HepG2 (cell line): Measurements from ENCODE around the gene ADAMTS2. TPM values are rescaled to one million over a fixed set of nuclear protein-coding genes. Genes with fewer than 3 reads are reported as not detected.
A peak's percentile ranks its signal among the peaks of the same experiment; 100 is the strongest.

Source experiments
- CCDC6 ChIP-seq: sonication (generic); formaldehyde crosslinking; IDR thresholded peaks from 2 replicates; pipeline ENCODE4 v1.8.1; 2022; ENCODE audit warnings: mild to moderate bottlenecking, missing genetic modification reagents, moderate library complexity
- ESRRA ChIP-seq: sonication (generic); formaldehyde crosslinking; IDR thresholded peaks from 2 replicates; pipeline ENCODE4 v1.5.1; 2020; ENCODE audit warnings: mild to moderate bottlenecking, low read depth, missing genetic modification reagents
- FOXO1 ChIP-seq: sonication (generic); formaldehyde crosslinking; IDR thresholded peaks from 2 replicates; pipeline ENCODE4 v1.4.0; 2020; ENCODE audit warnings: missing genetic modification reagents
- GABPB1 ChIP-seq: IDR thresholded peaks from 2 replicates; pipeline ENCODE4 v1.6.1; 2016; ENCODE audit warnings: mild to moderate bottlenecking, missing genetic modification reagents, moderate library complexity, missing compliant biosample characterization
- ISL2 ChIP-seq: sonication (generic); formaldehyde crosslinking; IDR thresholded peaks from 2 replicates; pipeline ENCODE4 v1.5.0; 2020; ENCODE audit warnings: missing genetic modification reagents
- MAZ ChIP-seq, 2 experiments: sonication (generic) in 1 of 2; formaldehyde crosslinking in 1 of 2; IDR thresholded peaks; 2 replicates each; pipeline versions ENCODE4 v1.5.0 to v1.6.1; 2012 to 2020; ENCODE audit warnings: low read depth in 2 of 2, mild to moderate bottlenecking in 2 of 2, borderline replicate concordance in 1 of 2, improper control_type of control experiment in 1 of 2, low read length in 1 of 2, missing genetic modification reagents in 1 of 2, moderate library complexity in 1 of 2
- MEF2D ChIP-seq: sonication (generic); formaldehyde crosslinking; IDR thresholded peaks from 2 replicates; pipeline ENCODE4 v1.5.1; 2020; ENCODE audit warnings: mild to moderate bottlenecking, missing genetic modification reagents
- NFIB ChIP-seq: sonication (generic); formaldehyde crosslinking; IDR thresholded peaks from 2 replicates; pipeline ENCODE4 v1.9.0; 2021; ENCODE audit warnings: missing genetic modification reagents, mild to moderate bottlenecking, borderline replicate concordance
- SMARCE1 ChIP-seq: fragments of 450-650 bp; IDR thresholded peaks from 2 replicates; pipeline ENCODE4 v1.6.1; 2017; ENCODE audit warnings: borderline replicate concordance
- SP1 ChIP-seq, 2 experiments: fragments of 450-650 bp in 1 of 2; sonication (generic) in 1 of 2; formaldehyde crosslinking in 1 of 2; IDR thresholded peaks; 2 replicates each; pipeline versions ENCODE4 v1.4.0 to v1.6.1; 2016 to 2020; ENCODE audit warnings: missing genetic modification reagents in 1 of 2
- STAG1 ChIP-seq: sonication (generic); formaldehyde crosslinking; IDR thresholded peaks from 2 replicates; pipeline ENCODE4 v1.4.0; 2020; ENCODE audit warnings: missing genetic modification reagents
- SUZ12 ChIP-seq: fragments of 150-350 bp; IDR thresholded peaks from 2 replicates; pipeline ENCODE4 v1.6.1; 2014; ENCODE audit warnings: low read depth, low read length
- TARDBP ChIP-seq: sonication (generic); formaldehyde crosslinking; IDR thresholded peaks from 2 replicates; pipeline ENCODE4 v1.8.0; 2022; ENCODE audit warnings: mild to moderate bottlenecking, missing genetic modification reagents
- ZBTB1 ChIP-seq: sonication (generic); formaldehyde crosslinking; IDR thresholded peaks from 2 replicates; pipeline ENCODE4 v1.4.0; 2020; ENCODE audit warnings: missing genetic modification reagents, borderline replicate concordance
- ZBTB21 ChIP-seq: sonication (generic); formaldehyde crosslinking; IDR thresholded peaks from 2 replicates; pipeline ENCODE4 v1.4.0; 2020; ENCODE audit warnings: missing genetic modification reagents
- ZNF607 ChIP-seq: sonication (generic); formaldehyde crosslinking; IDR thresholded peaks from 2 replicates; pipeline ENCODE4 v1.5.1; 2020; ENCODE audit warnings: missing genetic modification reagents, mild to moderate bottlenecking, borderline replicate concordance
- ZNF660 ChIP-seq: sonication (generic); formaldehyde crosslinking; IDR thresholded peaks from 2 replicates; pipeline ENCODE4 v1.5.1; 2020; ENCODE audit warnings: mild to moderate bottlenecking, low read depth, missing genetic modification reagents, borderline replicate concordance
- ZNF724P ChIP-seq: sonication (generic); formaldehyde crosslinking; IDR thresholded peaks from 2 replicates; pipeline ENCODE4 v1.8.0; 2022; ENCODE audit warnings: missing genetic modification reagents, borderline replicate concordance
- ZNF850 ChIP-seq: sonication (generic); formaldehyde crosslinking; conservative IDR thresholded peaks from 2 replicates; pipeline ENCODE4 v1.9.0; 2021; ENCODE audit warnings: mild to moderate bottlenecking, missing genetic modification reagents
- polyA plus RNA-seq, 8 experiments: library from polyadenylated mRNA; depleted of rRNA in 3 of 8; stranded (reverse) in 7 of 8; unstranded in 1 of 8; fragments of >200 nt; fragmentation: Illumina TruSeq in 4 of 8; extraction: Trizol in 4 of 8; gene quantifications; 2 replicates each; pipeline versions ENCODE4 v1.2.1 to v1.2.3, GENCODE V29; 2011 to 2016; ENCODE audit warnings: low read depth in 4 of 8, missing spikeins in 1 of 8, mixed read lengths in 1 of 8; ENCODE audit not compliant: insufficient read depth in 1 of 8
- total RNA-seq, 5 experiments: library from RNA; depleted of rRNA; stranded (reverse); fragments of >200 nt; fragmentation: Illumina TruSeq; extraction: Trizol; gene quantifications; 2 replicates each; pipeline ENCODE4 v1.2.3, GENCODE V29; 2016; ENCODE audit warnings: low read depth in 1 of 5
- TF ChIP-seq, protein P1 (sequence below): sonication (generic); formaldehyde crosslinking; IDR thresholded peaks from 2 replicates; pipeline ENCODE4 v1.4.0; 2020; ENCODE audit warnings: missing genetic modification reagents
- TF ChIP-seq, protein P2 (sequence below): fragments of 450-650 bp; IDR thresholded peaks from 2 replicates; pipeline ENCODE4 v1.6.1; 2017
- TF ChIP-seq, protein P3 (sequence below): sonication (generic); formaldehyde crosslinking; IDR thresholded peaks from 2 replicates; pipeline ENCODE4 v1.5.0; 2020; ENCODE audit warnings: mild to moderate bottlenecking, missing genetic modification reagents, borderline replicate concordance

The ADAMTS2 gene
- total and polyA plus RNA-seq, 2 of the 13 experiments (the other 11 are each of a cell fraction or from before 2014, with no cell fraction given) = 0.24 to 3.5 TPM

DNA sequence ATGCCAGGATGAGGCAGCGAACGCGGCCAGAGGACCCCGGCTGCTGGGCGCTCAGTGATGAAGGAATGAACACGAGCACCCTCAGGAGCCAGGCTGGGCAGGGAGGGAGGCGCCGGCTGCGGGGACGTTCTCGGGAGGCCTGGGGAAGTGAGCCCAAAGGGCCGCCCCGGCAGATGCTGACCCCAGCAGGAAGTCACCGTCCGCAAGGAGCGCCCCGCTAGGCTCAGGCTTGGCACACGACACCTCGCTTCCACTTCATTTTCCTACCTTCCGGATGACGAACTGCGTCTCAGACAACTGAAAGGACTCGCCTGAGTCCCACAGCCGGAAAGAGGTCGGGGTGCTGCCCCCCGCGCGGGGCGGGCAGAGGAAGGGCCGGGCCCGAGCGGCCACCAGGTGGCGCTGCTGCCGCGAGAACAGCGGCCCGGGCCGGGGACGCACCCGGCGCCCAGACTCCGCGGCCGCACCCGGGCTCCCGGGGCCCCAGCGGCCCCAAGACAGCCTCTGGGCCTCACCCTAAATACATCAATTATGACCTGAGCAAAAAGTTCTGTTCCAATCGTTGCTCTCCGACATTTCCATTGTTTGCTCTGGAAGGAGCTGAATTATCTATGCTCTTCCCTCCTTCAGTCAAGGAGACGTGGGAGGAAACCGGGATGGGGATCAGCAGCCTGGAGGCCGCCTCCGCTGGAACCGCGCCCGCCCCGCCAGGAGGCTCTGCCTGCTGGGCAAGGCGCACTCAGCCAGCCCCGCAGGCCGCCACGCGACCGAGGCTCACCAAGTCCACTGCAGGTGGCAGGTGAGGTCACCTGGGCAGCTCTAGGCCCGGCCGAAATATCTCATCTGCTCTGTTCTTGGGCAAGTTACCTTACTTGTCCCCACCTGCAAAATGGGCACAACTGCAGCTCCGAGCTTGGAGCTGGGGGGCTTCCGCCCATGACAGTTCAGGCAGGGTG lies 178.1 kb downstream of the ADAMTS2 start (continued):
- TF ChIP-seq, protein P1, sequence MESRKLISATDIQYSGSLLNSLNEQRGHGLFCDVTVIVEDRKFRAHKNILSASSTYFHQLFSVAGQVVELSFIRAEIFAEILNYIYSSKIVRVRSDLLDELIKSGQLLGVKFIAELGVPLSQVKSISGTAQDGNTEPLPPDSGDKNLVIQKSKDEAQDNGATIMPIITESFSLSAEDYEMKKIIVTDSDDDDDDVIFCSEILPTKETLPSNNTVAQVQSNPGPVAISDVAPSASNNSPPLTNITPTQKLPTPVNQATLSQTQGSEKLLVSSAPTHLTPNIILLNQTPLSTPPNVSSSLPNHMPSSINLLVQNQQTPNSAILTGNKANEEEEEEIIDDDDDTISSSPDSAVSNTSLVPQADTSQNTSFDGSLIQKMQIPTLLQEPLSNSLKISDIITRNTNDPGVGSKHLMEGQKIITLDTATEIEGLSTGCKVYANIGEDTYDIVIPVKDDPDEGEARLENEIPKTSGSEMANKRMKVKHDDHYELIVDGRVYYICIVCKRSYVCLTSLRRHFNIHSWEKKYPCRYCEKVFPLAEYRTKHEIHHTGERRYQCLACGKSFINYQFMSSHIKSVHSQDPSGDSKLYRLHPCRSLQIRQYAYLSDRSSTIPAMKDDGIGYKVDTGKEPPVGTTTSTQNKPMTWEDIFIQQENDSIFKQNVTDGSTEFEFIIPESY (CRISPR knock-in tag) = peak; percentile 43; the same call in 1 of the 2 replicates
- TF ChIP-seq STAG1 (CRISPR knock-in tag) (peak; percentile 88), ESRRA (CRISPR knock-in tag) (no peak), ZBTB1 (CRISPR knock-in tag) (no peak), ZNF724P (CRISPR knock-in tag) (no peak), ZNF607 (CRISPR knock-in tag) (no peak), CCDC6 (CRISPR knock-in tag) (no peak), ISL2 (CRISPR knock-in tag) (no peak), ZBTB21 (CRISPR knock-in tag) (no peak), NFIB (CRISPR knock-in tag) (no peak), SMARCE1 (no peak), SP1 (IDR thresholded peaks at IDR 0.05) (no peak), SP1 (CRISPR knock-in tag; IDR thresholded peaks at IDR 0.05) (no peak), MEF2D (CRISPR knock-in tag) (no peak), GABPB1 (CRISPR knock-in tag) (peak; percentile 41; the same call in 1 of the 2 replicates), ZNF850 (CRISPR knock-in tag) (no peak), ZNF660 (CRISPR knock-in tag) (no peak), FOXO1 (0 out of 2 replicates have a peak, but pooled peaks have one; percentile 12), SUZ12 (no peak), MAZ (IDR thresholded peaks at IDR 0.05; ENCODE audit: borderline replicate concordance, low read depth, low read length) (no peak), MAZ (CRISPR knock-in tag; IDR thresholded peaks at IDR 0.05; ENCODE audit: low read depth) (peak; percentile 71), TARDBP (CRISPR knock-in tag) (no peak)
- TF ChIP-seq, protein P2, sequence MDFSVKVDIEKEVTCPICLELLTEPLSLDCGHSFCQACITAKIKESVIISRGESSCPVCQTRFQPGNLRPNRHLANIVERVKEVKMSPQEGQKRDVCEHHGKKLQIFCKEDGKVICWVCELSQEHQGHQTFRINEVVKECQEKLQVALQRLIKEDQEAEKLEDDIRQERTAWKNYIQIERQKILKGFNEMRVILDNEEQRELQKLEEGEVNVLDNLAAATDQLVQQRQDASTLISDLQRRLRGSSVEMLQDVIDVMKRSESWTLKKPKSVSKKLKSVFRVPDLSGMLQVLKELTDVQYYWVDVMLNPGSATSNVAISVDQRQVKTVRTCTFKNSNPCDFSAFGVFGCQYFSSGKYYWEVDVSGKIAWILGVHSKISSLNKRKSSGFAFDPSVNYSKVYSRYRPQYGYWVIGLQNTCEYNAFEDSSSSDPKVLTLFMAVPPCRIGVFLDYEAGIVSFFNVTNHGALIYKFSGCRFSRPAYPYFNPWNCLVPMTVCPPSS = no peak
- TF ChIP-seq, protein P3, sequence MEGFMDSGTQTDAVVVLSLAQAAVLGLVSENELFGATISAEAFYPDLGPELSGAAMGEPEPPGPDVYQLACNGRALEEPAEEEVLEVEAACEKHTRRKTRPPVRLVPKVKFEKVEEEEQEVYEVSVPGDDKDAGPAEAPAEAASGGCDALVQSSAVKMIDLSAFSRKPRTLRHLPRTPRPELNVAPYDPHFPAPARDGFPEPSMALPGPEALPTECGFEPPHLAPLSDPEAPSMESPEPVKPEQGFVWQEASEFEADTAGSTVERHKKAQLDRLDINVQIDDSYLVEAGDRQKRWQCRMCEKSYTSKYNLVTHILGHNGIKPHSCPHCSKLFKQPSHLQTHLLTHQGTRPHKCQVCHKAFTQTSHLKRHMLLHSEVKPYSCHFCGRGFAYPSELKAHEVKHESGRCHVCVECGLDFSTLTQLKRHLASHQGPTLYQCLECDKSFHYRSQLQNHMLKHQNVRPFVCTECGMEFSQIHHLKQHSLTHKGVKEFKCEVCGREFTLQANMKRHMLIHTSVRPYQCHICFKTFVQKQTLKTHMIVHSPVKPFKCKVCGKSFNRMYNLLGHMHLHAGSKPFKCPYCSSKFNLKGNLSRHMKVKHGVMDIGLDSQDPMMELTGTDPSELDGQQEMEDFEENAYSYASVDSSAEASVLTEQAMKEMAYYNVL (CRISPR knock-in tag) = no peak
